ENCODE results near the gene MTR. TPM values are rescaled to one million over a fixed set of nuclear protein-coding genes. Genes with fewer than 3 reads are reported as not detected.

The MTR gene
- total RNA-seq, 2 experiments from 2014 or later, result 35.2 to 37.0 TPM

GRCh38 chr1:236751935-236752334, 43.2 kb upstream of the MTR start:
- Mint-ChIP-seq H3K4me3 (no peak overlapping the region), H3K27ac (no peak overlapping the region), H3K4me1 (ENCODE audit: low read depth) (no peaks in the 10 kb centered on the region), H3K27me3 (peaks cover 30% of the 10 kb centered on the region), H3K9me3 (no peaks in the 10 kb centered on the region), H3K36me3 (ENCODE audit: low read depth) (no peaks in the 10 kb centered on the region)
- CTCF ChIA-PET, result no interaction called here
- Histone ChIP-seq H3K9me3 (ENCODE audit: control insufficient read depth in 1 of 2, insufficient read depth in 1 of 2, low read length in 2 of 2) (no peaks in the 10 kb centered on the region), H3K4me3 (ENCODE audit: low read length) (no peak overlapping the region), H3K27me3 (ENCODE audit: control insufficient read depth in 1 of 2, insufficient read depth in 2 of 2, low read length in 2 of 2) (peaks cover 7% of the 10 kb centered on the region in 2 experiments), H3K27ac (ENCODE audit: low read depth in 1 of 2, low read length in 2 of 2) (no peak overlapping the region), H3K36me3 (ENCODE audit: insufficient read depth, low read length) (no peaks in the 10 kb centered on the region), H3K4me1 (ENCODE audit: insufficient read depth, low read length) (no peaks in the 10 kb centered on the region)
- POLR2A ChIA-PET, result no interaction called here
- intact Hi-C loops (cut with DNase I, micrococcal nuclease), result no loop called here
- no peak for TF ChIP-seq CTCF (IDR thresholded peaks at IDR 0.05)
- ATAC-seq (ENCODE audit: poor library complexity), result no peak
- DNase-seq, result no peak

GRCh38 chr1:236753516-236753915, 41.6 kb upstream of the MTR start:
- Mint-ChIP-seq H3K27me3 (peaks cover 19% of the 10 kb centered on the region), H3K9me3 (no peaks in the 10 kb centered on the region), H3K36me3 (ENCODE audit: low read depth) (no peaks in the 10 kb centered on the region), H3K4me1 (ENCODE audit: low read depth) (no peaks in the 10 kb centered on the region), H3K27ac (no peak overlapping the region), H3K4me3 (no peak overlapping the region)
- Histone ChIP-seq H3K4me3 (ENCODE audit: low read length) (no peak overlapping the region), H3K27me3 (ENCODE audit: control insufficient read depth in 1 of 2, insufficient read depth in 2 of 2, low read length in 2 of 2) (peaks cover 5 to 7% of the 10 kb centered on the region in 2 experiments), H3K27ac (ENCODE audit: low read depth in 1 of 2, low read length in 2 of 2) (no peak overlapping the region), H3K9me3 (ENCODE audit: control insufficient read depth in 1 of 2, insufficient read depth in 1 of 2, low read length in 2 of 2) (no peaks in the 10 kb centered on the region), H3K4me1 (ENCODE audit: insufficient read depth, low read length) (no peaks in the 10 kb centered on the region), H3K36me3 (ENCODE audit: insufficient read depth, low read length) (no peaks in the 10 kb centered on the region)
- no peak for TF ChIP-seq CTCF (IDR thresholded peaks at IDR 0.05)
- ATAC-seq (ENCODE audit: poor library complexity) (no peak), DNase-seq (peak in 2 of 14 experiments; percentile 10 to 20)
- intact Hi-C loops (cut with DNase I, micrococcal nuclease), result no loop called here
- ChIA-PET POLR2A (no interaction called here), CTCF (interaction anchor here (0.5 to 1.0 kb wide), 3 partner anchors 12 to 142 kb away, joined by 3 to 5 read pairs (median 3); no protein-coding TSS in a partner anchor)

DNA sequence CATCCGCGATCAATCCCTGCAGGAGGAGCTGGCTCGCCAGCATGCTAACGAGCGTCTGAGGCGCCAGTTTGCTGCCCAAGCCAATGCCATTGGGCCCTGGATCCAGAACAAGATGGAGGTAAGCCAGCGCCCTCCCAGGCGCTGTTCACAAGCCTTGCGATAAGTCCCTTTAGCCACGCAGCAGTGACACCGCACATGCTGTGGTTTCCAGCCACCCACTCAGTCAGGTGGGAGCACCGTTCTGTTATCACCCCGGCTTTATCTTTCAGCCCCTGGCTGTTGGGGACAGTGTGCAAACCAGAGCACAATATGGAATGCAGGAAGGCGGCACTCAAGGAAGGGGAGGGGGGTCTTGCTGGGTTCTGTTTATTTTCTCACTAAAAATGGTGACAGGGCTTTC, 41.1 kb upstream of the MTR start:
- Mint-ChIP-seq H3K4me3 (no peak overlapping the region), H3K36me3 (ENCODE audit: low read depth) (no peaks in the 10 kb centered on the region), H3K27me3 (peaks cover 14% of the 10 kb centered on the region), H3K9me3 (no peaks in the 10 kb centered on the region), H3K4me1 (ENCODE audit: low read depth) (no peaks in the 10 kb centered on the region), H3K27ac (no peak overlapping the region)
- DNase-seq, result no peak
- no peaks in the 10 kb centered on the region for H3K9me3 ChIP-seq (ENCODE audit: control insufficient read depth in 1 of 2, insufficient read depth in 1 of 2, low read length in 2 of 2)
- no peaks in the 10 kb centered on the region for H3K4me1 ChIP-seq (ENCODE audit: insufficient read depth, low read length)
- no peak for ATAC-seq (ENCODE audit: poor library complexity)
- POLR2A ChIA-PET, result no interaction called here
- no peak overlapping the region for H3K4me3 ChIP-seq (ENCODE audit: low read length)
- TF ChIP-seq CTCF (IDR thresholded peaks at IDR 0.05), result no peak
- H3K27ac ChIP-seq (ENCODE audit: low read depth in 1 of 2, low read length in 2 of 2), result no peak overlapping the region
- intact Hi-C loops (cut with DNase I, micrococcal nuclease), result no loop called here
- CTCF ChIA-PET, result interaction anchor here (0.9 to 1.0 kb wide), 2 partner anchors 84 to 141 kb away, joined by 3 to 5 read pairs; no protein-coding TSS in a partner anchor
- peaks cover 3 to 7% of the 10 kb centered on the region in 2 experiments for H3K27me3 ChIP-seq (ENCODE audit: control insufficient read depth in 1 of 2, insufficient read depth in 2 of 2, low read length in 2 of 2)
- no peaks in the 10 kb centered on the region for H3K36me3 ChIP-seq (ENCODE audit: insufficient read depth, low read length)

All from CD4-positive, alpha-beta T cell (primary cell).